Activated CD8-positive, alpha-beta memory T cell treated with anti-CD3 and anti-CD28 coated beads for 24 hours (primary cell): Measurements from ENCODE around the gene TUBGCP6.

Experiments
- DNase-seq: peaks from one replicate; pipeline ENCODE4 v3.0.0-alpha.2; 2020

The TUBGCP6 gene, protein sequence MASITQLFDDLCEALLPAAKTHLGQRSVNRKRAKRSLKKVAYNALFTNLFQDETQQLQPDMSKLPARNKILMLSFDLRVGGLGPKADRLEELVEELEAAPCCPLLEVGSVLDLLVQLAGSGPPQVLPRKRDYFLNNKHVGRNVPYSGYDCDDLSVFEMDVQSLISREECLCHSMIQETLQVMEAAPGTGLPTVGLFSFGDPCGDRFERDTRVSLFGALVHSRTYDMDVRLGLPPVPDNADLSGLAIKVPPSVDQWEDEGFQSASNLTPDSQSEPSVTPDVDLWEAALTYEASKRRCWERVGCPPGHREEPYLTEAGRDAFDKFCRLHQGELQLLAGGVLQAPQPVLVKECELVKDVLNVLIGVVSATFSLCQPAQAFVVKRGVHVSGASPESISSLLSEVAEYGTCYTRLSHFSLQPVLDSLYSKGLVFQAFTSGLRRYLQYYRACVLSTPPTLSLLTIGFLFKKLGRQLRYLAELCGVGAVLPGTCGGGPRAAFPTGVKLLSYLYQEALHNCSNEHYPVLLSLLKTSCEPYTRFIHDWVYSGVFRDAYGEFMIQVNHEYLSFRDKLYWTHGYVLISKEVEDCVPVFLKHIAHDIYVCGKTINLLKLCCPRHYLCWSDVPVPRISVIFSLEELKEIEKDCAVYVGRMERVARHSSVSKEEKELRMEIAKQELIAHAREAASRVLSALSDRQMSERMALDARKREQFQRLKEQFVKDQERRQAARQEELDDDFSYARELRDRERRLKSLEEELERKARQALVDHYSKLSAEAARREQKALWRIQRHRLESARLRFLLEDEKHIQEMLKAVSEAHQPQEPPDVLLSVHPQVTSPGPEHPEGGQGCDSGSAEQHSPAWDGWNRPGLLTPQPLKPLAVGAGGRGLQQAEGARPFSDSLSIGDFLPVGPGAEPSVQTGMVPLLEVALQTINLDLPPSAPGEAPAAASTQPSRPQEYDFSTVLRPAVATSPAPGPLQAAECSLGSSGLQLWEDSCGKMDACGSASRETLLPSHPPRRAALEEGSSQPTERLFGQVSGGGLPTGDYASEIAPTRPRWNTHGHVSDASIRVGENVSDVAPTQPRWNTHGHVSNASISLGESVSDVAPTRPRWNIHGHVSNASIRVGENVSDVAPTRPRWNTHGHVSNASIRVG (N-terminal part only)

GRCh38 chr22:50244420-50245213 lies at the start of gene TUBGCP6:
Gene TUBGCP6 (minus strand): TSS chr22:50245023. CDS start chr22:50244459, 564 bp downstream.
- peak; percentile 97 for DNase-seq

- no peak for DNase-seq
These were observed 49.5 kb upstream of the TUBGCP6 start for GRCh38 chr22:50294319-50294656.

DNA sequence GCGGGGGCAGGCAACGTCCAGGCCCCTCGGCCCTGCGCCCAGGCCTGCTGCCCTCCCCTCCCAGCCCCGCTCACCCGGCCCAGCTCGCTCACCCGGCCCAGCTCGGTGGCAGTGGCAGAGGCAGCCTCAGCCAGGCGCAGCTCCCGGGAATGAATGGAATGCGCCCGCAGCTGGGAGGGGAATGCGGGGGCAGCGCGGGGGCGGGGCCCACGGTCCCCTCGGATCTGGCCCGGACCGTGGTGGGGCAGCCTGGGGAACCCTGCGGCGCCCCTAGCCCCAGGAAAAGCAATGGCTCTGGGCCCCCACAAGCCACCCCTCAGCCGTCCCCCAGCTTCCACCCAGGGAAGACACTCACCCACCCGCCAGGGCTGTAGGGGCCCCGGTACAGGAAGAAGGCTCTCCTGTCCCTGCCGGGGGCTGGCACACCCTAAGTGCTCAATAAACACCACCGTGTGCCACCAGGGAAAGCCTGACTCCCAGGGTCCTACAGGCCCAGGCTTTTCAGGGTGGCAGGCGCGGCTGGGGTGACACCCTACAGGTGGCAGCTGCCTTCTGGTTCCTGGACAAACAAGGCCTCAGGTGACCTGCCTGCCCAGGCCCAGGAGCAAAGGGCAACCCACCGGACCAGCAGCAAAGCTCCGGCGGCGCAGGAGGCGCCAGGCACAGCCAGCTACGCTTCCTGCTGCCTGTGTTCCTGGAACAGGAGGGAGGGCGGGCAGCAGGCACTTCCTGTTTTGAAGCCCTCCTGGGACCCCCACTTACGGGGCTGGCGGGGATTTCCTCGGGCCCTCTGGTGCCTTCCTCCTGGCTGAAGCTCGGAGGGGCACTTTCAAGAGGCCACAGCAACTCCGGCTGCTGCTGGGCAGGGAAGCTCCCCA lies 48.9 kb upstream of the TUBGCP6 start:
- no peak for DNase-seq

DNA sequence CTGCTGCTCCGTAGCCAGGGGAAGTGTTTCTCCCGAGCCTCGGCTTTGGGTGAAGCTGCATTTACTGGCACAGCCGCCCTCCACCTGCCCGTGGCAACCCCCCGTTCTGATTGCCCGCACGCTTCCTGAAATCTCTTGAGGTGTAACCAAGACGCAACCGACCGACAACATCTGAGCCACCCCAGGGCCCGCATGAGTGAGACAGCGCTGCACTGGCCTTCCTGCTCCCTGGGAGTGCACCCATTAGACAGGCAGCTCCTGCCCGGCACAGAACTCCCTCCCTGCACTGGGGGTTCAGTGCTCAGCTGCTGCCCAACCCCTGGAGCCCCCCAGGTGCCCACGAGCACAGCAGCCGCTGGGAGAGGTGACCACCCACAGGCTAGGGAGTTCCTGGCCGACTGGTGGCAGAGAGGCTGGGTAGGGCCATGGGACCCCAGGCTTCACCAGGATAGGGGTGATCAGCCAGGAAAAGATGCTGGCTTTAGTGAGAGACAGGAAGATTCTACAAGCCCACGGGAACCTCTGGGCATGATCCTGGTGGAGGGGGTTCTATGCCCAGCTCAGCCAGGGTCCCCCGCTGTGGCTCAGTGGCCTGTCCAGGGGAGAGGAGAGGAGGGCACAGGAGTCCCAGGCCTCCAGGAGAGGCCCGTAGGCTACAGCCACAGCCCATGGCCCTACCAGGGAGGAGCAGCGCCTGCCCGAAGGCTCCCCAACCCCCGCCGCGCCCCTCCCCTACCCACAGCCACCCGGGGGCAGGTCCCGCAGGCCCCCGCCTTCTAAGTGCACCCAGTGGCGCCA lies 48.0 kb upstream of the TUBGCP6 start:
- DNase-seq, result no peak

GRCh38 chr22:50289942-50290630 lies 45.3 kb upstream of the TUBGCP6 start:
- DNase-seq, result no peak

DNA sequence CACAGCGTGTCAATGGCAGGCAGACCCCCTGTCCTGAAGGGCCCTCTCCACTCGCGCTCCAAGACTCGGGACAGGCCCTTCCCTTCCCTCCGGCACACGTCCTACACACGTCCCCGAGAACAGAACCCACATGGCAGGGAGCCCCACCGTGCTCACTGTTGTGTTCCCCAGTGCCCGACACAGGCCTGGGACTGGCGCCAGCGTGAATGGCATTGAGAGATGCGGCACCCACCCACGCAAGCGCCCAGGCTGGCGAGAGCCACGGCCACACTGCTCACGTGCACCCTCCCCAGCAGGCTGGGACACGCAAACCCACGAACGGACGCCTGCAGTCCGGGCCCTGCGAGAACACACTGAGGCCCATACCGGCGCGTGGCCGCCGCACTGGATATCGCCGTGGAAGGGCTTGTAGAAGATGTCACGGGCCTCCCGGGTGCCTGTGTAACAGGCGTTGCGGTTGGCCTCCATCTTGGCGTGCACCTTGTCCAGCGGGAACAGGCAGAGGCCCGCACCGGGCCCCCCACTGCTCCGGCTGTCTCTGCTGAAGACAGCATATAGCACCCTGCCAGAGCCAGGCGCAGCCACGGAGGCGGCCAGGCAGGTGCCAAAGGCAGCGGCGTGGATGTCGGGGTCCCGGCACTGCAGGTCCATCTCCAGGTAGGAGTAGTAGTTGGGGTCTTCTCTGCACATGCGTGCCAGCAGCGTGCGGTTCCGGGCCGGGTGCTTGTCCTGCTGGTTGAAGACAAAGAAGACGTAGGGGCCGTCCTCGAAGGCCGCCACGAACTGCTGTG lies 44.5 kb upstream of the TUBGCP6 start:
- no peak for DNase-seq

DNA sequence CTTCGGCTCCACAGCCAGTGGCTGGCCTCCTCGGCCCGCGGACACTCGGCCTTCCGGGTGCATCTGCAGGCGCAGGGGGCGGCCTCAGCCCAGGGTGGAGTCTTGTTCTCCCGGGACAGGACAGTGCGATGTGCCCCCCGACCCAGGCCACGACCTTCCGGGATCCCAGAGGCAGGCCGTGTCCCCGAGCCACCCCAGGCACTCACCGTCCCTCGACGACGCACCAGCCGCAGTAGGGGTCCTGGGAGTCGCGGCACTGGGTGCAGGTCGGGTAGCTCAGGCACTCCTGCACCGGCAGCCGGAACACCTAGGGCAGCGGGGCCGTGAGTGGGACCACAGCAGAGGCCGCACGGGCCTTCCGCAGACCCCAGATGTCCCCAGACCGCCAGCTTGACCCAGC lies 42.9 kb upstream of the TUBGCP6 start:
- DNase-seq, result no peak

GRCh38 chr22:50286701-50287318 lies 42.0 kb upstream of the TUBGCP6 start:
- no peak for DNase-seq

DNA sequence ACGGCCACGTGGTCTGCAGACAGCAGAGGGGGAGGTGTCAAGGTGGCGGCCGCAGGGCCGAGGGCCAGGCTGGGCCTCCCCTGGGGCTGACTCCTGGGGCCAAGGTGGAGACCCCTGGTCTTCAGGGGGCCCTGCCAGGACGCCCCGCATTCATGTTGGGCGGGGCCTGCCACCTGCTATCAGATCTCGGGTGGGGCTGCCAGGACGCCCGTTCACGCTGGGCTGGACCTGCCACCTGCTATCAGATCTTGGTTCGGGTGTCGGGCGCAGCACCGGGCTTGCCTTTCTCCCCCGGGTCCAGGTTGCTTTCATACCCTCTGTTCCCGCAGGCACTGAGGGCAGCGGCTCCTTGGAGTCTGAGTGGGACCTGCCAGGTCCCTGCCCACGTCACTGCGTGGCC lies 41.5 kb upstream of the TUBGCP6 start:
- no peak for DNase-seq

GRCh38 chr22:50285568-50286229 lies 40.9 kb upstream of the TUBGCP6 start:
- DNase-seq, result no peak

- no peak for DNase-seq
These were observed 39.7 kb upstream of the TUBGCP6 start for GRCh38 chr22:50284479-50284878.

GRCh38 chr22:50283821-50284220 lies 39.0 kb upstream of the TUBGCP6 start:
- DNase-seq, result no peak

DNA sequence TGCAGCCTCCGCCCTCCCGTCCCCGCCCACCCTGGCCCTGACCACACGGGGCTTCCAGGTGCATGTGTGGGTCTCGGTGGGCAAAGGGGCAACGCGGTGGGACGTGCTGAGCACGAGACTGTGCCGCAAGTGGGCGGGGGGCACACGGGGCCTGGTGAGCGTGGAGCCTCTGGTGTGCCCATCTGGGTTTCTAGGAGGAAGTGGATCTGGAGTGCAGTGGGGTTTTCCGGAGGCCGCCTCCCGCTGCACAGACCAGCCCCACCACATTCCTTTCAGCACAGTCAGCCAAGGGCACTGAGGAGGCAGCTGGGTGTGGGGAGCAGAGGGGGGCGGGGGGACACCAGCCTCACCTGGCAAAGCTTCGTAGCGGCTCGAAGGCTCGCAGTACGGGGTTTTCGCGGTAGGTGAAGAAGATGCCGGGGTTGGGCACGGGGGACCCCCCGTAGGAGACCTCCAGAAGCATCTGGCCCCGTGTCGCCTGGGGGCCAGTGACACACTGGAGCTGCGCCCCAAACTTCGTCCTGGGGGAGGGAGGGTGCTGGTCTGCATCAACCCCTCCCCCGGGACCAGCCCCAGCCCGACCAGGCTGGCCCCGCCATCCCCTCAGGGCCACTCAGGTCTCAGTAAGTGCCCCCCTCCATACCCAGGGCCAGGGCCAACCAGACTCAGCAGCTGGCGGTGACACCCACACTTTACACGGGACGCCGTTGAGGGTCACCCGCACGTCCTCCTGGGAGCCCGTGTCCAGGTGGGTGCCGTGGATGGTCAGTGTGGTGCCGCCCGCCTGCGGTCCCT lies 37.7 kb upstream of the TUBGCP6 start:
- no peak for DNase-seq

DNA sequence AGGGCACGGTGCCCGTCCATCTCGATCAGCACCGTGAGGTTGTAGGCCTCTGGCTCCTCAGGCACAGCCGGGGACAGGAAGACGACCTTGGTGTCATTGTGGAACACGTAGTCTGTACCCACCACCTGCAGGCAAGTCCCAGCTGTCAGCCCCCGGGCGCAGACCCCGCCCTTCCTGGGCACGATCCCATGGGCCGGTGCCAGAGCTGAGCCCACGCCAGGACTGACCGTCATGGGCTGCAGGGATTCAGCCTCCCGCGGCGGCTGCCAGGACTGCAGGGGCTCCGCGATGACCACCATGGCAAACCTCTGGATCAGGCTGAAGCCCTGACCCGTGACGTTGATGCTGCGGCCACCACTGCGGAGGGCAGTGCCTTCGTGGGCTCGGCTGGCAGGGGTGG lies 37.1 kb upstream of the TUBGCP6 start:
- DNase-seq, result no peak

DNA sequence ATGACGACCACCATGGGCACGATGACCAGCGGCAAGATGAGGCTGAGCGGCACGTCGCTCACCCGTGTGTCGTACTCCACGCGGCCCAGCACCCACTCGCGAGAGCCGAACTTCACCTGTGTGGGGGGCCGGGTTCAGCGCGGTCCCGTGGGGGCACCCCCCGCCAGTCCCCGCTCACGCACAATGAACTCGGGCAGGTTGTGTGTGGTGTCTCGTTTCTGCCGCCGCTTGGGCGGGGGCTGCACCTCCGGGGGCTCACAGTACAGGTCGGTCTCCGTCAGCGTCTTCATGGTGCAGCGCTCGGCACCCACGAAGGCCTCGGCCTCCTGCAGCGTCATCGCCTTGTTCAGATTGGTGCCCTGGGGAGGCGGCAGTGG lies 36.5 kb upstream of the TUBGCP6 start:
- no peak for DNase-seq

- DNase-seq, result no peak
These were observed 36.0 kb upstream of the TUBGCP6 start for GRCh38 chr22:50280708-50281383.
